PC-3 (cell line): Measurements from ENCODE around the gene COMMD2. TPM values are rescaled to one million over a fixed set of nuclear protein-coding genes. Genes with fewer than 3 reads are reported as not detected.

Source experiments
- ATAC-seq: fragments of 200-7000 bp; cut with Tn5 transposase; 2 replicates; pipeline ENCODE4 v1.9.1; 2020; ENCODE audit warnings: mild to moderate bottlenecking, moderate library complexity
- BruUV-seq: library from RNA; stranded (reverse); fragments of 400-500 nt; replicated peaks from 2 replicates; lab custom pipeline; 2021; lab: Mats Ljungman, UMichigan
- CTCF ChIA-PET: fragments of 300-600 bp; sonication (Branson Sonifier 250); formaldehyde crosslinking; loops from one replicate; lab custom pipeline; 2022; ENCODE audit warnings: antibody characterized with exemption; lab: Charles Lee
- POLR2A ChIA-PET: fragments of 300-600 bp; sonication (Branson Sonifier 250); formaldehyde crosslinking; loops from one replicate; lab custom pipeline; 2022; ENCODE audit warnings: antibody characterized with exemption; ENCODE audit not compliant: unreplicated experiment; lab: Charles Lee
- DNase-seq: peaks from one replicate; pipeline ENCODE4 v3.0.0-alpha.2; 2015
- H2AFZ ChIP-seq: fragments of 300-600 bp; sonication (generic); 2 replicates; pipeline ENCODE4 v1.6.0; 2016; ENCODE audit warnings: antibody characterized with exemption, low read length
- H3F3A ChIP-seq: fragments of 300-600 bp; sonication (generic); one replicate; pipeline ENCODE4 v1.6.0; 2017; ENCODE audit warnings: antibody characterized with exemption, low read length, control low read depth, mild to moderate bottlenecking; ENCODE audit not compliant: unreplicated experiment
- H3K27ac ChIP-seq: fragments of 300-600 bp; sonication (generic); 2 replicates; pipeline ENCODE4 v1.5.1; 2016; ENCODE audit warnings: mild to moderate bottlenecking, low read length
- H3K27me3 ChIP-seq: fragments of 300-600 bp; sonication (generic); 2 replicates; pipeline ENCODE4 v1.6.1; 2016; ENCODE audit warnings: low read length, mixed read lengths
- H3K36me3 ChIP-seq: fragments of 300-600 bp; sonication (generic); 2 replicates; pipeline ENCODE4 v1.6.1; 2016; ENCODE audit warnings: low read depth, mixed run types, low read length, mixed read lengths
- H3K4me1 ChIP-seq: fragments of 300-600 bp; sonication (generic); 2 replicates; pipeline ENCODE4 v1.5.1; 2016; ENCODE audit warnings: low read length; ENCODE audit not compliant: insufficient read depth
- H3K4me2 ChIP-seq: fragments of 300-600 bp; sonication (generic); 2 replicates; pipeline ENCODE4 v1.6.0; 2016; ENCODE audit warnings: low read length
- H3K4me3 ChIP-seq: fragments of 300-600 bp; sonication (generic); 2 replicates; pipeline ENCODE4 v1.5.1; 2016; ENCODE audit warnings: mild to moderate bottlenecking, low read length, mixed read lengths
- H3K79me2 ChIP-seq: fragments of 300-600 bp; sonication (generic); 2 replicates; pipeline ENCODE4 v1.6.1; 2017; ENCODE audit warnings: low read length, mixed read lengths
- H3K9ac ChIP-seq: fragments of 300-600 bp; sonication (generic); 2 replicates; pipeline ENCODE4 v1.6.0; 2016; ENCODE audit warnings: mild to moderate bottlenecking, low read length
- H3K9me2 ChIP-seq: fragments of 300-600 bp; sonication (generic); replicated peaks from 2 replicates; pipeline ENCODE4 v1.6.1; 2016; ENCODE audit warnings: mixed run types, low read length, mixed read lengths
- H3K9me3 ChIP-seq: fragments of 300-600 bp; sonication (generic); 2 replicates; pipeline ENCODE4 v1.6.1; 2016; ENCODE audit warnings: low read length, mixed read lengths
- H4K20me1 ChIP-seq: fragments of 300-600 bp; sonication (generic); 2 replicates; pipeline ENCODE4 v1.6.1; 2016; ENCODE audit warnings: low read length, mixed read lengths
- EZH2 ChIP-seq: fragments of 300-600 bp; sonication (generic); IDR thresholded peaks from one replicate; pipeline ENCODE4 v1.6.1; 2017; ENCODE audit warnings: antibody characterized with exemption, mild to moderate bottlenecking, low read length; ENCODE audit not compliant: unreplicated experiment
- EZH2phosphoT487 ChIP-seq: fragments of 300-600 bp; sonication (generic); IDR thresholded peaks from 2 replicates; pipeline ENCODE4 v1.6.1; 2018; ENCODE audit warnings: mild to moderate bottlenecking, antibody characterized with exemption, low read length, borderline replicate concordance
- intact Hi-C: fragments of 100-400 bp; cut with micrococcal nuclease; formaldehyde crosslinking; loops from 2 replicates; pipeline ENCODE4 v1.9.0; 2023
- total RNA-seq: library from RNA; depleted of rRNA; stranded (reverse); fragments of >200 nt; gene quantifications from 2 replicates; pipeline ENCODE4 v1.2.3, GENCODE V29; 2014
- TF ChIP-seq, protein P1 (sequence below): fragments of 300-600 bp; sonication (generic); conservative IDR thresholded peaks from 2 replicates; pipeline ENCODE4 v1.5.1; 2017; ENCODE audit warnings: antibody characterized with exemption, low read depth, mild to moderate bottlenecking, low read length

COMMD2 gene
- total RNA-seq, 1 experiment from 2014 or later, result 24.8 TPM

DNA sequence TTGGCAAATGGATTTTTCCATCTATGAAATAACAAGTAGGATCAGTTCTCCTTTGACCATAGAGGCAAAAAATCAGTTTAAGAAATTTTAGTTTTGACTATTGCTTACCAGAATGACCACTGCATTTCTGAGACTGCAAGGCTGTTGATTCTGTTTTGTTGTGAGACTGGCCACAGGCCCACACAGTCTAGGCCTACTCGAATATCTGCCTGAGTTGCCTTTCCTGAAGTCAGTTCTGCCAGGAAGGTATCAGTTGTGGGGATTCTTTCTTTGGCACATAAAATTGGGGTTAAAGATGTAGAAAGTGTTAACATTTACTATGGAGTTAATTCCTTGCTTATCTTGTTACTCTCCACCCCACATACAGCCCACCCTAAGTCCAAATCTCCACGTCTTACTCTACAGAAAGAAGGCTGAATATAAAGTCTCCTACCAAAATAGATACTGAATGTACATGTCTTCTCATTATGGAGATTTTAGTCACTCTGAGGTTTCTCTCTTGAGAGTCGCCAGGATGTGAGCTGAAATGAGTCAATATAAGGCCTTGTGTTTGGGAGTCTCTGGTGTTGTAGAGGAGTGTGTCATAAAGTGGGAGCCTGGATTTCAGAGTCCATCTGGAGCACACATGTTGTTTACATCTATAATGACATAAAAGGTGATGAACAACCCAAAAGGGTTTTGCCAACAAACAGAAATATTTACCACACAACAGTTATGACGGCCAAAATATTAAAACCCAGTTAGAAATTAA lies 49.4 kb downstream of the COMMD2 start:
- Histone ChIP-seq H3K27me3 (no peaks in the 10 kb centered on the region), H3F3A (no peaks in the 10 kb centered on the region), H3K4me3 (no peak overlapping the region), H3K9ac (peak overlapping the region; percentile 26; the same call in 1 of the 2 replicates), H3K36me3 (peaks cover 10% of the 10 kb centered on the region; the same call in 1 of the 2 replicates), H3K27ac (peak overlapping the region; percentile 71), H3K4me2 (no peak overlapping the region), H4K20me1 (no peaks in the 10 kb centered on the region), H3K4me1 (peaks cover 10% of the 10 kb centered on the region), H3K9me2 (no peaks in the 10 kb centered on the region), H2AFZ (peak overlapping the region; percentile 45), H3K9me3 (0 out of 2 replicates have a peak, but pooled peaks cover 8% of the 10 kb centered on the region), H3K79me2 (no peaks in the 10 kb centered on the region)
- DNase-seq, result peak; percentile 64
- intact Hi-C loops, result loop anchor here (5.0 kb wide), 1 partner anchor 46 kb away; the partner anchor contains the start of gene WWTR1
- ChIA-PET POLR2A (no interaction called here), CTCF (no interaction called here)
- peak; percentile 85 for ATAC-seq
- TF ChIP-seq, protein P1, sequence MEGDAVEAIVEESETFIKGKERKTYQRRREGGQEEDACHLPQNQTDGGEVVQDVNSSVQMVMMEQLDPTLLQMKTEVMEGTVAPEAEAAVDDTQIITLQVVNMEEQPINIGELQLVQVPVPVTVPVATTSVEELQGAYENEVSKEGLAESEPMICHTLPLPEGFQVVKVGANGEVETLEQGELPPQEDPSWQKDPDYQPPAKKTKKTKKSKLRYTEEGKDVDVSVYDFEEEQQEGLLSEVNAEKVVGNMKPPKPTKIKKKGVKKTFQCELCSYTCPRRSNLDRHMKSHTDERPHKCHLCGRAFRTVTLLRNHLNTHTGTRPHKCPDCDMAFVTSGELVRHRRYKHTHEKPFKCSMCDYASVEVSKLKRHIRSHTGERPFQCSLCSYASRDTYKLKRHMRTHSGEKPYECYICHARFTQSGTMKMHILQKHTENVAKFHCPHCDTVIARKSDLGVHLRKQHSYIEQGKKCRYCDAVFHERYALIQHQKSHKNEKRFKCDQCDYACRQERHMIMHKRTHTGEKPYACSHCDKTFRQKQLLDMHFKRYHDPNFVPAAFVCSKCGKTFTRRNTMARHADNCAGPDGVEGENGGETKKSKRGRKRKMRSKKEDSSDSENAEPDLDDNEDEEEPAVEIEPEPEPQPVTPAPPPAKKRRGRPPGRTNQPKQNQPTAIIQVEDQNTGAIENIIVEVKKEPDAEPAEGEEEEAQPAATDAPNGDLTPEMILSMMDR, result no peak
- no peak for TF ChIP-seq EZH2
- no peak for TF ChIP-seq EZH2phosphoT487
- BruUV-seq, result no TSS peak

DNA sequence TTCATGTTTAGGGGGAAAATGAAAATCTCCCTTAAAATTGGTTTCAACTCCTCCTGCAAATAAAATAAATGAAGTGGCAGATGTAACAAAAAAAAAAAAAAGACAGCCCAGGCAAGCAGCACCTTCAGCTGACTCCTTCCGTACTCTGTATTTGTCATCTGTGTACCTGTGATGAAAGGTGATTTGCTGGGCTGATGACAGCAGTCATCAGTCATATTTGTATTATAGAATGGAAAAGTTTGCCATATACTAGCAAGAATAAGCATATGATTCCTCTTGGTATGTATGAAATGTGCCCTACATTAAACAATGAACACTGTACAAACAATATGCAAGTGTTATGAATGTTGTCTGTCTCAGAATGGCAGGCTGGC lies 50.3 kb downstream of the COMMD2 start:
- ATAC-seq (peak; percentile 43), DNase-seq (peak; percentile 42)
- Histone ChIP-seq H3K4me2 (no peak overlapping the region), H2AFZ (no peak overlapping the region), H3K4me3 (no peak overlapping the region), H3K9me3 (0 out of 2 replicates have a peak, but pooled peaks cover 8% of the 10 kb centered on the region), H3F3A (no peaks in the 10 kb centered on the region), H3K79me2 (no peaks in the 10 kb centered on the region), H3K4me1 (peaks cover 10% of the 10 kb centered on the region), H3K27me3 (no peaks in the 10 kb centered on the region), H3K27ac (no peak overlapping the region), H4K20me1 (no peaks in the 10 kb centered on the region), H3K9ac (no peak overlapping the region), H3K9me2 (no peaks in the 10 kb centered on the region), H3K36me3 (peaks cover 12% of the 10 kb centered on the region; the same call in 1 of the 2 replicates)
- TF ChIP-seq EZH2, result no peak
- no peak for TF ChIP-seq EZH2phosphoT487
- TF ChIP-seq, protein P1, result no peak
- no TSS peak for BruUV-seq
- intact Hi-C loops, result loop anchor here (5.0 kb wide), 1 partner anchor 45 kb away; the partner anchor contains the start of gene WWTR1
- POLR2A ChIA-PET, result no interaction called here
- CTCF ChIA-PET, result no interaction called here
